PC-9 (cell line): Measurements from ENCODE around the gene ZNF24. TPM values are rescaled to one million over a fixed set of nuclear protein-coding genes. Genes with fewer than 3 reads are reported as not detected.

ENCODE experiments used
- BruUV-seq: library from RNA; stranded (reverse); fragments of 400-500 nt; replicated peaks from 2 replicates; lab custom pipeline; 2021; lab: Mats Ljungman, UMichigan
- CTCF ChIA-PET: fragments of 300-600 bp; sonication (Branson Sonifier 250); formaldehyde crosslinking; loops from one replicate; lab custom pipeline; 2022; ENCODE audit warnings: antibody characterized with exemption; lab: Charles Lee
- POLR2A ChIA-PET: fragments of 300-600 bp; sonication (Branson Sonifier 250); formaldehyde crosslinking; loops from one replicate; lab custom pipeline; 2022; ENCODE audit warnings: antibody characterized with exemption; ENCODE audit not compliant: unreplicated experiment; lab: Charles Lee
- DNase-seq, 2 experiments: peaks; one replicate each; pipeline versions ENCODE4 v3.0.0 to v3.0.0-alpha.2; 2015 to 2022; ENCODE audit warnings: mixed read lengths in 1 of 2
- H2AFZ ChIP-seq: fragments of 200-600 bp; sonication (generic); 2 replicates; pipeline ENCODE4 v1.8.1; 2017; ENCODE audit warnings: antibody characterized with exemption
- H3F3A ChIP-seq: fragments of 200-600 bp; sonication (generic); 2 replicates; pipeline ENCODE4 v1.8.1; 2017; ENCODE audit warnings: antibody characterized with exemption, mild to moderate bottlenecking, low read depth; ENCODE audit not compliant: insufficient read depth
- H3K27ac ChIP-seq: fragments of 200-600 bp; sonication (generic); 2 replicates; pipeline ENCODE4 v1.6.1; 2016; ENCODE audit warnings: mixed run types
- H3K27me3 ChIP-seq: fragments of 200-600 bp; sonication (generic); 2 replicates; pipeline ENCODE4 v1.6.1; 2016; ENCODE audit warnings: low read depth, mixed run types; ENCODE audit not compliant: insufficient read depth
- H3K36me3 ChIP-seq: fragments of 200-600 bp; sonication (generic); 2 replicates; pipeline ENCODE4 v1.6.1; 2016; ENCODE audit warnings: low read depth, mixed run types
- H3K4me1 ChIP-seq: fragments of 200-600 bp; sonication (generic); replicated peaks from 2 replicates; pipeline ENCODE4 v1.6.1; 2016; ENCODE audit warnings: mixed run types; ENCODE audit not compliant: insufficient read depth
- H3K4me2 ChIP-seq: fragments of 200-600 bp; sonication (generic); 2 replicates; pipeline ENCODE4 v1.6.1; 2017; ENCODE audit warnings: mixed run types
- H3K4me3 ChIP-seq: fragments of 200-600 bp; sonication (generic); 2 replicates; pipeline ENCODE4 v1.6.1; 2016; ENCODE audit warnings: mixed run types
- H3K79me2 ChIP-seq: fragments of 200-600 bp; sonication (generic); 2 replicates; pipeline ENCODE4 v1.6.1; 2017; ENCODE audit warnings: low read depth, mixed run types
- H3K9me2 ChIP-seq: fragments of 200-600 bp; sonication (generic); 2 replicates; pipeline ENCODE4 v1.8.1; 2017; ENCODE audit warnings: mild to moderate bottlenecking; ENCODE audit not compliant: insufficient read depth
- H3K9me3 ChIP-seq: fragments of 200-600 bp; sonication (generic); 2 replicates; pipeline ENCODE4 v1.8.1; 2016; ENCODE audit warnings: low read depth; ENCODE audit not compliant: insufficient read depth
- H4K20me1 ChIP-seq: fragments of 200-600 bp; sonication (generic); 2 replicates; pipeline ENCODE4 v1.8.1; 2017; ENCODE audit not compliant: insufficient read depth
- EZH2 ChIP-seq: fragments of 200-600 bp; sonication (generic); IDR thresholded peaks from 2 replicates; pipeline ENCODE4 v1.8.0; 2017; ENCODE audit warnings: antibody characterized with exemption, low read depth
- intact Hi-C: fragments of 100-400 bp; cut with micrococcal nuclease; formaldehyde crosslinking; loops from one replicate; pipeline ENCODE4 v1.10.0; 2022; ENCODE audit not compliant: unreplicated experiment
- total RNA-seq: library from RNA; stranded (reverse); gene quantifications from 2 replicates; pipeline ENCODE4 v1.2.3, GENCODE V29; 2021
- TF ChIP-seq, protein P1 (sequence below): fragments of 200-600 bp; sonication (generic); conservative IDR thresholded peaks from 2 replicates; pipeline ENCODE4 v1.6.1; 2017; ENCODE audit warnings: mixed run types, antibody characterized with exemption, mild to moderate bottlenecking, moderate library complexity

ZNF24 gene
- total RNA-seq, 1 experiment from 2014 or later: 33.9 TPM

DNA sequence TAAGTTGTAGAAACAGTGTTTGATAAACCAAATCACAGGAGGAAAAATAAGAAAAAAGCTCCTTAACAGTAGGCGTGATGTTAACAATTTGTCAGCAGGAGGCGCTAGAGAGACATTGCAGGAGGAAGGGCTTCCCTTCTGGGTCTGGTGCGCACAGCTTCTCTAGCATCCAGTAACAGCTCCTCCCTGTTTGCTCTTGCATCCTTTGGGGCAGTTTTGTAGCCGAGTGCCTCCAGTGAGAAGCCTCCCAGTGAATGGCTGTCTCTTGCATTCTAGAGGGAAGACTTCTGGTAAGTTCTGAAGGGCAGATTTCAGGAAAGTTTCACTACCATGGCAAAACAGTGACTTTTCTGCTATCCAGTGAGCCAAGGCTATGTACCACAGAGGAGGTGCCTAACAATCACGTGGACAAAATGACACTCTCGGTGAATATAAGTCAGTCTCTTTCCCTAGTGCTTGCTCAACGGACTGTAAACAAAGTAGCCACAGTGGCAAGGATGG is 42.4 kb upstream of the ZNF24 start:
- no peak for TF ChIP-seq EZH2
- TF ChIP-seq, protein P1, sequence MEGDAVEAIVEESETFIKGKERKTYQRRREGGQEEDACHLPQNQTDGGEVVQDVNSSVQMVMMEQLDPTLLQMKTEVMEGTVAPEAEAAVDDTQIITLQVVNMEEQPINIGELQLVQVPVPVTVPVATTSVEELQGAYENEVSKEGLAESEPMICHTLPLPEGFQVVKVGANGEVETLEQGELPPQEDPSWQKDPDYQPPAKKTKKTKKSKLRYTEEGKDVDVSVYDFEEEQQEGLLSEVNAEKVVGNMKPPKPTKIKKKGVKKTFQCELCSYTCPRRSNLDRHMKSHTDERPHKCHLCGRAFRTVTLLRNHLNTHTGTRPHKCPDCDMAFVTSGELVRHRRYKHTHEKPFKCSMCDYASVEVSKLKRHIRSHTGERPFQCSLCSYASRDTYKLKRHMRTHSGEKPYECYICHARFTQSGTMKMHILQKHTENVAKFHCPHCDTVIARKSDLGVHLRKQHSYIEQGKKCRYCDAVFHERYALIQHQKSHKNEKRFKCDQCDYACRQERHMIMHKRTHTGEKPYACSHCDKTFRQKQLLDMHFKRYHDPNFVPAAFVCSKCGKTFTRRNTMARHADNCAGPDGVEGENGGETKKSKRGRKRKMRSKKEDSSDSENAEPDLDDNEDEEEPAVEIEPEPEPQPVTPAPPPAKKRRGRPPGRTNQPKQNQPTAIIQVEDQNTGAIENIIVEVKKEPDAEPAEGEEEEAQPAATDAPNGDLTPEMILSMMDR: peak; percentile 83
- Histone ChIP-seq H3K9me2 (no peaks in the 10 kb centered on the region), H4K20me1 (no peaks in the 10 kb centered on the region), H3K4me2 (no peak overlapping the region), H3K4me3 (no peak overlapping the region), H3K79me2 (no peaks in the 10 kb centered on the region), H2AFZ (no peak overlapping the region), H3K36me3 (no peaks in the 10 kb centered on the region), H3K9me3 (no peaks in the 10 kb centered on the region), H3K27me3 (no peaks in the 10 kb centered on the region), H3F3A (no peaks in the 10 kb centered on the region), H3K4me1 (no peaks in the 10 kb centered on the region), H3K27ac (no peak overlapping the region)
- intact Hi-C loops: loop anchor here (2.0 kb wide), 1 partner anchor 370 kb away; no protein-coding TSS in a partner anchor
- CTCF ChIA-PET: interaction anchor here (0.5 to 1.1 kb wide), 3 partner anchors 329 to 408 kb away, joined by 3 to 7 read pairs (median 4); no protein-coding TSS in a partner anchor
- BruUV-seq: no TSS peak
- DNase-seq: peak; percentile 45 to 48
- POLR2A ChIA-PET: interaction anchor here (0.5 to 0.6 kb wide), 2 partner anchors 111 to 179 kb away, joined by 3 to 6 read pairs; partner anchors contain the start of gene INO80C

DNA sequence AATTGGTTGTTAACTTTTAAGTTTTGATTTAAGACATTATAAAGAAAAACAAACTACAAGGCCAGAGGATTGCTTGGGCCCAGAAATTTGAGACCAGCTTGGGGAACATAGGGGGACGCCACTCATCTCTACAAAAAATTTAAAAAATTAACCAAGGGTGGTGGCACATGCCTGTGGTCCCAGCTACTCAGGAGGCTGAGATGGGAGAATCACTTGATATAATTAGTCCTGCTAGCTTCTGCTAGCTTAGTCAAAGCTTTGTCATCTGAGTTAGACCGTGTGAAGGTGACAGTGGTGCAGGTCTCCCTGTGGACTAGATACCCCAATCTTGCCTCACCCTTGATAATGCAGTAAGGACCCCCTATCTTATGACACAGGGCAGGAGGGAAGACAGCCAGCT is 38.9 kb upstream of the ZNF24 start:
- Histone ChIP-seq H3K4me3 (no peak overlapping the region), H2AFZ (no peak overlapping the region), H3K36me3 (no peaks in the 10 kb centered on the region), H3K9me2 (no peaks in the 10 kb centered on the region), H3K27ac (no peak overlapping the region), H3K27me3 (no peaks in the 10 kb centered on the region), H3K4me2 (no peak overlapping the region), H3F3A (no peaks in the 10 kb centered on the region), H3K4me1 (no peaks in the 10 kb centered on the region), H4K20me1 (no peaks in the 10 kb centered on the region), H3K79me2 (no peaks in the 10 kb centered on the region), H3K9me3 (no peaks in the 10 kb centered on the region)
- TF ChIP-seq EZH2: no peak
- TF ChIP-seq, protein P1: no peak
- intact Hi-C loops: no loop called here
- ChIA-PET CTCF (no interaction called here), POLR2A (no interaction called here)
- DNase-seq: no peak
- no TSS peak for BruUV-seq

DNA sequence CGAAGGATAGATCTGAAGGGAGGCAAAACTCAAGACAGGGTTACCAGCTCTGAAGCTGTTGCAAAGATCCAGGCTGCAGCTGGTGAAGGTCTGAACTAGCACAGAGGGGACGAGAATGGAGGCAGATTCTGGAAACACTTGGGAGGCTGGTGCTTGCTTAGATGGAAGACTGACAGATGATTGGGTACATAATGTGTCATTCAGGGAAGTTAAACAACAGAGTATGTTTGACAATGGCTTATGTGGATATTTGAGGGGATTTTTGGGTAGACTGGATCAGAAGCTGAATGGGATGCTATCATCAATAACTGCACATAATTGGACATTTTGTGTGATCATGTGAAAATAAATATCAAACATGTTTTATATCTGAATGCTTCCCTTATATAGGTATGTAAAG is 35.2 kb upstream of the ZNF24 start:
- H3K9me2 ChIP-seq: no peaks in the 10 kb centered on the region
- CTCF ChIA-PET: no interaction called here

More for the DNA sequence above, 35.2 kb upstream of the ZNF24 start:
- Histone ChIP-seq H3K9me3 (no peaks in the 10 kb centered on the region), H3K79me2 (no peaks in the 10 kb centered on the region), H3K27ac (no peak overlapping the region), H3K4me1 (no peaks in the 10 kb centered on the region), H3K4me2 (no peak overlapping the region), H3K36me3 (no peaks in the 10 kb centered on the region), H3K27me3 (no peaks in the 10 kb centered on the region), H3F3A (no peaks in the 10 kb centered on the region), H4K20me1 (no peaks in the 10 kb centered on the region), H3K4me3 (no peak overlapping the region), H2AFZ (no peak overlapping the region)
- no TSS peak for BruUV-seq
- no peak for TF ChIP-seq EZH2
- TF ChIP-seq, protein P1: no peak
- POLR2A ChIA-PET: no interaction called here
- no peak for DNase-seq
- intact Hi-C loops: no loop called here
